Measurements from ENCODE around the gene RASSF7.

The RASSF7 gene

GRCh38 chr11:575996-576768 lies 15.4 kb downstream of the RASSF7 start, which contains the start of gene PHRF1:
Gene PHRF1, plus strand, starts transcription at chr11:576470. Its CDS starts 5,043 bp downstream, at chr11:581513.
- peaks cover 5% of the 10 kb centered on the region for H3K4me1 ChIP-seq (ENCODE audit: control insufficient read depth, insufficient read depth, low read length)
- peaks cover 0 to 23% of the 10 kb centered on the region in 2 experiments; a peak in 1 of 3 replicates for H3K36me3 ChIP-seq (ENCODE audit: control insufficient read depth in 2 of 2, insufficient read depth in 1 of 2, low read length in 2 of 2)
- TF ChIP-seq ZNF768 (tag by site-specific recombination; IDR thresholded peaks at IDR 0.05) (no peak), ZBTB49 (tag by site-specific recombination; IDR thresholded peaks at IDR 0.05; ENCODE audit: low read depth) (no peak), ZNF658 (tag by site-specific recombination; IDR thresholded peaks at IDR 0.05) (no peak), ZNF529 (tag by site-specific recombination; IDR thresholded peaks at IDR 0.05; ENCODE audit: insufficient replicate concordance) (no peak), ZFP37 (tag by site-specific recombination; IDR thresholded peaks at IDR 0.05) (no peak), MYNN (tag by site-specific recombination; IDR thresholded peaks at IDR 0.05; ENCODE audit: borderline replicate concordance) (no peak; the same call in 1 of the 2 replicates), ZNF645 (tag by site-specific recombination; IDR thresholded peaks at IDR 0.05) (no peak), ZNF707 (tag by site-specific recombination; IDR thresholded peaks at IDR 0.05) (no peak), KLF7 (tag by site-specific recombination; IDR thresholded peaks at IDR 0.05; ENCODE audit: borderline replicate concordance) (peak; percentile 43; the same call in 1 of the 2 replicates), ZNF629 (tag by site-specific recombination; IDR thresholded peaks at IDR 0.05) (peak; percentile 69), TSHZ1 (tag by site-specific recombination; IDR thresholded peaks at IDR 0.05; ENCODE audit: borderline replicate concordance) (0 out of 2 replicates have a peak, but pooled peaks have one; percentile 38), ZEB2 (tag by site-specific recombination; IDR thresholded peaks at IDR 0.05) (peak; percentile 57), ZNF776 (tag by site-specific recombination; IDR thresholded peaks at IDR 0.05; ENCODE audit: borderline replicate concordance) (no peak), ZNF623 (tag by site-specific recombination; IDR thresholded peaks at IDR 0.05) (0 out of 2 replicates have a peak, but pooled peaks have one; percentile 13), SCRT1 (tag by site-specific recombination; IDR thresholded peaks at IDR 0.05; ENCODE audit: borderline replicate concordance) (no peak), ZNF354C (tag by site-specific recombination; IDR thresholded peaks at IDR 0.05; ENCODE audit: borderline replicate concordance, low read depth) (no peak), BCL6B (tag by site-specific recombination; IDR thresholded peaks at IDR 0.05) (no peak), SP2 (tag by site-specific recombination; IDR thresholded peaks at IDR 0.05) (peak; percentile 74), ZNF792 (tag by site-specific recombination; IDR thresholded peaks at IDR 0.05) (no peak), ZNF362 (tag by site-specific recombination; IDR thresholded peaks at IDR 0.05) (no peak), ZNF561 (tag by site-specific recombination; IDR thresholded peaks at IDR 0.05; ENCODE audit: borderline replicate concordance) (0 out of 2 replicates have a peak, but pooled peaks have one; percentile 26), ZBTB7A (tag by site-specific recombination; IDR thresholded peaks at IDR 0.05; ENCODE audit: low read depth) (0 out of 2 replicates have a peak, but pooled peaks have one; percentile 22), ZBTB8A (tag by site-specific recombination; IDR thresholded peaks at IDR 0.05) (peak; percentile 41; the same call in 1 of the 2 replicates), ZNF292 (tag by site-specific recombination; IDR thresholded peaks at IDR 0.05; ENCODE audit: borderline replicate concordance, low read depth) (no peak), ZNF223 (tag by site-specific recombination; IDR thresholded peaks at IDR 0.05) (peak; percentile 92), ZNF473 (tag by site-specific recombination; IDR thresholded peaks at IDR 0.05) (no peak), ZNF157 (tag by site-specific recombination; IDR thresholded peaks at IDR 0.05) (no peak), ZNF843 (tag by site-specific recombination; IDR thresholded peaks at IDR 0.05) (0 out of 2 replicates have a peak, but pooled peaks have one; percentile 60)

More at GRCh38 chr11:575996-576768, 15.4 kb downstream of the RASSF7 start, which contains the start of gene PHRF1:
- POLR2A ChIA-PET, result interaction anchor here (0.6 to 2.0 kb wide), 20 partner anchors 9 to 369 kb away, joined by 3 to 28 read pairs (median 4); partner anchors contain the start of genes BET1L, HRAS, IRF7 and LMNTD2
- Histone ChIP-seq H3K4me3 (ENCODE audit: low read depth, low read length) (peak within 1 kb of the TSS; percentile 75), H3K9me3 (ENCODE audit: control insufficient read depth, insufficient read depth, low read depth, low read length) (no peaks in the 10 kb centered on the region), H3K27ac (ENCODE audit: extremely low read depth, low read depth, low read length) (peak within 1 kb of the TSS; percentile 94)
- CTCF ChIA-PET, result interaction anchor here (0.8 kb wide), 1 partner anchor 36 kb away, joined by 3 read pairs; no protein-coding TSS in a partner anchor

Measured in HEK293 (cell line).